GM18519 (cell line): ENCODE results near the gene DNAAF8.
"Not testable (repeated sequence)": the region's sequence is repeated elsewhere in the genome, so short reads cannot be mapped to it uniquely, and the experiment has no call there.

ENCODE experiments used
- ATAC-seq: cut with Tn5 transposase; IDR thresholded peaks from one replicate; pipeline ENCODE4 v1.9.1; 2021; ENCODE audit warnings: mild to moderate bottlenecking, moderate library complexity; ENCODE audit not compliant: unreplicated experiment, low FRiP score

The DNAAF8 gene

GRCh38 chr16:4714996-4715395 lies 19.3 kb upstream of the DNAAF8 start:
- no peak for ATAC-seq

- no peak for ATAC-seq
These were observed 15.9 kb upstream of the DNAAF8 start for GRCh38 chr16:4718466-4718865.

- no peak for ATAC-seq
These were observed 11.1 kb upstream of the DNAAF8 start for GRCh38 chr16:4723071-4723767.

GRCh38 chr16:4724661-4725270 lies 9.6 kb upstream of the DNAAF8 start:
- no peak for ATAC-seq

GRCh38 chr16:4726616-4727015 lies 7.7 kb upstream of the DNAAF8 start:
- ATAC-seq, result no peak

- no peak for ATAC-seq
These were observed 5.7 kb upstream of the DNAAF8 start for GRCh38 chr16:4728676-4729075.

- no peak for ATAC-seq
These were observed 4.5 kb upstream of the DNAAF8 start for GRCh38 chr16:4729876-4730275.

GRCh38 chr16:4733211-4733742 lies 1.1 kb upstream of the DNAAF8 start:
- ATAC-seq, result no peak

- no peak for ATAC-seq
These were observed 632 bp upstream of the DNAAF8 start for GRCh38 chr16:4733747-4734062.

- peak; percentile 26 for ATAC-seq
These were observed 596 bp downstream of the DNAAF8 start for GRCh38 chr16:4734730-4735535.

- ATAC-seq, result no peak
These were observed 2.2 kb downstream of the DNAAF8 start for GRCh38 chr16:4736546-4736945.

GRCh38 chr16:4737545-4737944 lies 3.2 kb downstream of the DNAAF8 start:
- no peak for ATAC-seq

- ATAC-seq, result not testable (repeated sequence)
These were observed 4.0 kb downstream of the DNAAF8 start for GRCh38 chr16:4738370-4738769.

GRCh38 chr16:4743226-4743878 lies 9.0 kb downstream of the DNAAF8 start:
- no peak for ATAC-seq

GRCh38 chr16:4744555-4745273 lies 10.4 kb downstream of the DNAAF8 start:
- no peak for ATAC-seq

GRCh38 chr16:4745274-4745569 lies 10.9 kb downstream of the DNAAF8 start:
- ATAC-seq, result no peak

GRCh38 chr16:4746215-4746614 lies 11.9 kb downstream of the DNAAF8 start:
- no peak for ATAC-seq

- ATAC-seq, result no peak
These were observed 12.7 kb downstream of the DNAAF8 start for GRCh38 chr16:4746991-4747574.

- no peak for ATAC-seq
These were observed 13.8 kb downstream of the DNAAF8 start for GRCh38 chr16:4747906-4748681.
